NCI-H146 treated with DMSO at 0.1 percent for 48 hours (cell line): Measurements from ENCODE around the gene DOCK2.

ENCODE experiments used
- DNase-seq: peaks from one replicate; lab custom pipeline; 2025; ENCODE audit not compliant: unreplicated experiment; lab: John Stamatoyannopoulos, UW

The DOCK2 gene

GRCh38 chr5:170109059-170110031, 472.3 kb downstream of the DOCK2 start:
- no peak for DNase-seq

- DNase-seq, result no peak
These were observed 473.5 kb downstream of the DOCK2 start for GRCh38 chr5:170110403-170111087.

GRCh38 chr5:170111088-170111785, 474.2 kb downstream of the DOCK2 start:
- no peak for DNase-seq

- DNase-seq, result no peak
These were observed 475.9 kb downstream of the DOCK2 start for GRCh38 chr5:170112876-170113521.

- DNase-seq, result no peak
These were observed 476.4 kb downstream of the DOCK2 start for GRCh38 chr5:170113522-170113900.

- DNase-seq, result no peak
These were observed 477.2 kb downstream of the DOCK2 start for GRCh38 chr5:170114271-170114670.

- no peak for DNase-seq
These were observed 478.9 kb downstream of the DOCK2 start for GRCh38 chr5:170115925-170116324.

- no peak for DNase-seq
These were observed 480.7 kb downstream of the DOCK2 start for GRCh38 chr5:170117736-170118135.

GRCh38 chr5:170120576-170120975, 483.5 kb downstream of the DOCK2 start:
- no peak for DNase-seq

GRCh38 chr5:170121321-170121720, 484.2 kb downstream of the DOCK2 start:
- no peak for DNase-seq

GRCh38 chr5:170126061-170126460, 489.0 kb downstream of the DOCK2 start:
- no peak for DNase-seq

GRCh38 chr5:170126626-170127025, 489.6 kb downstream of the DOCK2 start:
- DNase-seq, result no peak

- no peak for DNase-seq
These were observed 494.2 kb downstream of the DOCK2 start for GRCh38 chr5:170131235-170131634.

GRCh38 chr5:170132269-170132975, 495.3 kb downstream of the DOCK2 start:
- no peak for DNase-seq
